KG1 (cell line): ENCODE results near the gene PCDHGC3.
"Not testable (repeated sequence)": the region's sequence is repeated elsewhere in the genome, so short reads cannot be mapped to it uniquely, and the experiment has no call there.

Experiments
- DNase-seq: peaks from one replicate; lab custom pipeline; 2025; lab: John Stamatoyannopoulos, UW

The PCDHGC3 gene

GRCh38 chr5:141475625-141476131, at the start of gene PCDHGC3:
Gene PCDHGC3, plus strand, starts transcription at chr5:141475966. Its CDS starts 151 bp downstream, at chr5:141476117.
- DNase-seq = no peak

- DNase-seq = no peak
These were observed 47.9 kb upstream of the PCDHGC3 start for GRCh38 chr5:141427783-141428426.

GRCh38 chr5:141430332-141431113, 45.2 kb upstream of the PCDHGC3 start, which contains the start of gene PCDHGA12:
Gene PCDHGA12, plus strand, starts transcription at chr5:141430507. Its CDS starts 253 bp downstream, at chr5:141430760.
- no peak for DNase-seq

DNA sequence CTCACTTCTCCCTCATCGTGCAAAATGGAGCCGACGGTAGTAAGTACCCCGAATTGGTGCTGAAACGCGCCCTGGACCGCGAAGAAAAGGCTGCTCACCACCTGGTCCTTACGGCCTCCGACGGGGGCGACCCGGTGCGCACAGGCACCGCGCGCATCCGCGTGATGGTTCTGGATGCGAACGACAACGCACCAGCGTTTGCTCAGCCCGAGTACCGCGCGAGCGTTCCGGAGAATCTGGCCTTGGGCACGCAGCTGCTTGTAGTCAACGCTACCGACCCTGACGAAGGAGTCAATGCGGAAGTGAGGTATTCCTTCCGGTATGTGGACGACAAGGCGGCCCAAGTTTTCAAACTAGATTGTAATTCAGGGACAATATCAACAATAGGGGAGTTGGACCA, 44.5 kb upstream of the PCDHGC3 start:
- no peak for DNase-seq

DNA sequence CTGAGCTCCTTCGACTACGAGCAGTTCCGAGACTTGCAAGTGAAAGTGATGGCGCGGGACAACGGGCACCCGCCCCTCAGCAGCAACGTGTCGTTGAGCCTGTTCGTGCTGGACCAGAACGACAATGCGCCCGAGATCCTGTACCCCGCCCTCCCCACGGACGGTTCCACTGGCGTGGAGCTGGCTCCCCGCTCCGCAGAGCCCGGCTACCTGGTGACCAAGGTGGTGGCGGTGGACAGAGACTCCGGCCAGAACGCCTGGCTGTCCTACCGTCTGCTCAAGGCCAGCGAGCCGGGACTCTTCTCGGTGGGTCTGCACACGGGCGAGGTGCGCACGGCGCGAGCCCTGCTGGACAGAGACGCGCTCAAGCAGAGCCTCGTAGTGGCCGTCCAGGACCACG, 43.5 kb upstream of the PCDHGC3 start:
- not testable (repeated sequence) for DNase-seq

DNA sequence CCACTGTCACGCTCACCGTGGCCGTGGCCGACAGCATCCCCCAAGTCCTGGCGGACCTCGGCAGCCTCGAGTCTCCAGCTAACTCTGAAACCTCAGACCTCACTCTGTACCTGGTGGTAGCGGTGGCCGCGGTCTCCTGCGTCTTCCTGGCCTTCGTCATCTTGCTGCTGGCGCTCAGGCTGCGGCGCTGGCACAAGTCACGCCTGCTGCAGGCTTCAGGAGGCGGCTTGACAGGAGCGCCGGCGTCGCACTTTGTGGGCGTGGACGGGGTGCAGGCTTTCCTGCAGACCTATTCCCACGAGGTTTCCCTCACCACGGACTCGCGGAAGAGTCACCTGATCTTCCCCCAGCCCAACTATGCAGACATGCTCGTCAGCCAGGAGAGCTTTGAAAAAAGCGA, 43.0 kb upstream of the PCDHGC3 start:
- not testable (repeated sequence) for DNase-seq

GRCh38 chr5:141434006-141434405, 41.8 kb upstream of the PCDHGC3 start:
- DNase-seq = no peak

GRCh38 chr5:141437221-141437620, 38.5 kb upstream of the PCDHGC3 start:
- DNase-seq = no peak

- DNase-seq = no peak
These were observed 36.2 kb upstream of the PCDHGC3 start for GRCh38 chr5:141439411-141440141.

DNA sequence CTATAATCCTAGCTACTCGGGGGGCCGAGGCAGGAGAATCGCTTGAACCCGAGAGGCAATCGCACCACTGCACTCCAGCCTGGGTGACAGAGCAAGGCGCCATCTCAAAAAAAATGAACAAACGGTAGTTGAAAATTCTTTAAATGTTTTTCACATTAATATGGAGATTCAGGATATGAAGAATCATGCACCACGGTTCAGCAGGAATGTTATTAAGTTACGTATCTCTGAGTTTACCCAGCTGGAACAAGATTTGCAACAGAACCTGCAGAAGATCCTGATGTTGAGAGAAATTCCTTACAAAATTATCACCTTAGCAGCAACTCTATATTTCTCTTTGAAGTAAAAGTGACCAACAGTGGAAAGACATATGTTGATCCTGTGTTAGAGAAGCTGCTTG, 35.4 kb upstream of the PCDHGC3 start:
- DNase-seq = no peak

DNA sequence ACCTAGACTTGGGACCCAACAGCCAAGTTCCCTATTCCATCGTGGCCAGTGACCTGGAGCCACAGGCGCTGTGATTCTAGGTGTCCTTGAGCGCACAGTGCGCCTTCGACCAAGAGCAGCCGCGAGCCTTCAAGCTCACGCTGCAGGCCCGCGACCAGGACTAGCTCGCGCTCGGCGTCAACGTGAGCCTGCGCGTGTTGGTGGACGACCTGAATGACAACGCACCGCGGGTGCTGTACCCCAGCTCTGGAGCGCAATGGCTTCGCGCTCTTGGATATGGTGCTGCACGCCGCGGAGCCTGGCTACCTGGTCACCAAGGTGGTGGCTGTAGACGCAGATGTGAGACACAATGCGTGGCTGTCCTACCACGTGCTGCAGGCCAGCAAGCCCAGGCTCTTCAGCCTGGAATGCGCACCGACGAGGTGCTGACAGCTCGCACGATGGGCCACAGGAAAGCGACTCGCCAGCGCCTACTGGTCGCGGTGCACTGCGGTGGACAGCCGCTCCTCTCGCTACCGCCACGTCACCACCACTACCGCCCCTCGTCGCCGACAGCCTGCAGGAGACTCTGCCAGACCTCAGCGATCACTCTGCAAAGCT, 34.1 kb upstream of the PCDHGC3 start:
- no peak for DNase-seq

DNA sequence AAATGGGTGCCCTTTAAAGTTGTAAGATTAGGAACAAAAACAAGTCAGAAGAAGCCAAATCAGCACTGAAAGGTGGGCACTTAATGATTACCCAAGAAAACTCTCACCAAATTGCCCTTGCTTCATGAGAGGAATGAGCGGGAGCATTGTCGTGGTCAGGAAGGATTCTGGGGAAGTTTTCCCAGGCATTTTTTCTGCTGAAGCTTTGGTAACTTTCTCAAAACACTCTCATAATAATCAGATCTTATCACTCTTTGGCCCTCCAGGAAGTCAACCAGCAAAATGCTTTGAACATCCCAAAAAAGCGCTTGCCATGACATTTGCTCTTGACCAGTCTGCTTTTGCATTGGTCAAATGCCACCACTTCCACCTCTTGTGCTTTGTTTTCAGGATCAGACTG, 10.4 kb upstream of the PCDHGC3 start:
- no peak for DNase-seq

DNA sequence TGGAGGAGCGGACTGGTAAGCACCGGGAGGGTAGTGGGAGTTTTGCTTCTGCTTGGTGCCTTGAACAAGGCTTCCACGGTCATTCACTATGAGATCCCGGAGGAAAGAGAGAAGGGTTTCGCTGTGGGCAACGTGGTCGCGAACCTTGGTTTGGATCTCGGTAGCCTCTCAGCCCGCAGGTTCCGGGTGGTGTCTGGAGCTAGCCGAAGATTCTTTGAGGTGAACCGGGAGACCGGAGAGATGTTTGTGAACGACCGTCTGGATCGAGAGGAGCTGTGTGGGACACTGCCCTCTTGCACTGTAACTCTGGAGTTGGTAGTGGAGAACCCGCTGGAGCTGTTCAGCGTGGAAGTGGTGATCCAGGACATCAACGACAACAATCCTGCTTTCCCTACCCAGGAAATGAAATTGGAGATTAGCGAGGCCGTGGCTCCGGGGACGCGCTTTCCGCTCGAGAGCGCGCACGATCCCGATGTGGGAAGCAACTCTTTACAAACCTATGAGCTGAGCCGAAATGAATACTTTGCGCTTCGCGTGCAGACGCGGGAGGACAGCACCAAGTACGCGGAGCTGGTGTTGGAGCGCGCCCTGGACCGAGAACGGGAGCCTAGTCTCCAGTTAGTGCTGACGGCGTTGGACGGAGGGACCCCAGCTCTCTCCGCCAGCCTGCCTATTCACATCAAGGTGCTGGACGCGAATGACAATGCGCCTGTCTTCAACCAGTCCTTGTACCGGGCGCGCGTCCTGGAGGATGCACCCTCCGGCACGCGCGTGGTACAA, 556 bp downstream of the PCDHGC3 start:
- no peak for DNase-seq

GRCh38 chr5:141477044-141477575, 1.3 kb downstream of the PCDHGC3 start:
- no peak for DNase-seq

- no peak for DNase-seq
These were observed 2.0 kb downstream of the PCDHGC3 start for GRCh38 chr5:141477815-141478214.

DNA sequence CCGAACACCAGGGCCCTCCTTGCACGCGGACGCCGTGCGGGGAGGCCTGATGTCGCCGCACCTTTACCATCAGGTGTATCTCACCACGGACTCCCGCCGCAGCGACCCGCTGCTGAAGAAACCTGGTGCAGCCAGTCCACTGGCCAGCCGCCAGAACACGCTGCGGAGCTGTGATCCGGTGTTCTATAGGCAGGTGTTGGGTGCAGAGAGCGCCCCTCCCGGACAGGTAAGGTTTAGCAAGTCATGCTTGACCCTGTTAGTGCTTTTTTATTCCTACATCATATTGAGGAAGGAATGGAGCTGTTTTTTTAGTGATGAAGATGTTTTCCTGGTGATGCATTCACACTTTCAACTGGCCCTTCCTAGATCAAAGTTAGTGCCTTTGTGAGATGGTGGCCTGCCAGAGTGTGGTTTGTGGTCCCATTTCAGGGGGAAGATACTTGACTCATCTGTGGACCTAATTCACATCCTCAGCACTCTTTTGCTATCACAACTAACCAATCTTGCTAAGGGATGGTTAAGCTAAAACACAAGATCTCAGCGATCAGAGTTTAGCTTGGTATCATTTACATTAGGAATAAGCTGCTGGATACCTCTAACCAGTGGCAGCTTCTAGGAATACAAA, 2.7 kb downstream of the PCDHGC3 start:
- DNase-seq = no peak

GRCh38 chr5:141479776-141480175, 4.0 kb downstream of the PCDHGC3 start:
- no peak for DNase-seq

DNA sequence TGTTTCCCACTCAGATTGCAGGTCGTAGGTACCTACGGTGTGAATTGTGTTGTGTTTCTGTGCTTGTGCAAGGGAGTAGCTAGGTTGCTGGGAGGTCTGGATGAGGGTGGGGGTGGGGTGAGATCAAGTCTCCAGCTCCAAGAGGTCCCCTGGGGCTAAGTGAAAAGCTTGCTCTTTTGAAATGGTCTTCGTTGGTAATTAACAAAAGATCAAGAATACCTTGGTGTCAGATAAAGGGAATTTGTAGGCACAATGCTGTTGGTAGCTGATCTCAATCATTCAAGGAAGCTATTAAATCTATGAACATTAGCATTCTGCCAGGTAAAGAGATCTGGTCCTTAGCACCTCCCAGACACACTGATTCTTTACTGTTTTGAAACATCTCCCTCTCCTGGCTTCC, 8.1 kb downstream of the PCDHGC3 start:
- DNase-seq = no peak

DNA sequence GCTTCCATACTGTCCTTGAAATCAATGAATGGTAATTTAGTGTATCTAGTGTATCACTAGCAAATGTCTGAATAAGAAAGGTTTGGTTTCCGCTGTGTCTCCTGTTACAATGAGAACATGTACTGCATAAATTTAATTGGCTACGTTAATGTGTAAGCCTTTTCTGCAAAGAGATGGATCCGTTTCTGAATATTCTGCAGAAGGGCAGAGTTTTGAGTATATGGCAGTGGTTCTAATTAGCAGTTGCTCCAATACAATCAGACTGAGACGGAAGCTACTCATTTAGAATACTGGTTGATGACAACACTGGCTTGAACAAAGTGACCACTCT, 8.5 kb downstream of the PCDHGC3 start:
- DNase-seq = no peak

- DNase-seq = no peak
These were observed 9.0 kb downstream of the PCDHGC3 start, which contains the start of gene PCDHGC4 for GRCh38 chr5:141484641-141485311. Gene PCDHGC4, plus strand, starts transcription at chr5:141485030. Its CDS starts 144 bp downstream, at chr5:141485174.
